ENCODE measurements around the gene ZBTB48. TPM values are rescaled to one million over a fixed set of nuclear protein-coding genes. Genes with fewer than 3 reads are reported as not detected.

The ZBTB48 gene
- total and polyA plus RNA-seq, 4 donors, result 8.3 to 18.1 (median 13.1) TPM

- Histone ChIP-seq H3K9me3 (ENCODE audit: control insufficient read depth in 4 of 4, low read length in 3 of 4) (no peaks in the 10 kb centered on the region), H3K27me3 (ENCODE audit: control insufficient read depth in 4 of 4, insufficient read depth in 4 of 4, low read length in 3 of 4) (no peaks in the 10 kb centered on the region), H3K36me3 (ENCODE audit: control insufficient read depth in 4 of 4, insufficient read depth in 3 of 4, low read depth in 1 of 4, low read length in 3 of 4) (peaks cover 10 to 50% (median 31%) of the 10 kb centered on the region in 4 donors), H3K4me3 (ENCODE audit: low read depth in 1 of 3, low read length in 3 of 3) (no peak overlapping the region), H3K9ac (ENCODE audit: low read depth in 1 of 2, low read length in 2 of 2) (no peak overlapping the region), H3K4me1 (ENCODE audit: control insufficient read depth in 4 of 4, insufficient read depth in 4 of 4, low read length in 3 of 4) (no peaks in the 10 kb centered on the region), H3K27ac (ENCODE audit: low read depth in 1 of 2, low read length in 2 of 2) (no peak overlapping the region)
- 79% methylated on average over 4 of the region's 4 CpGs for WGBS
- DNase-seq (ENCODE audit: low spot score), result no peak
- TF ChIP-seq EGR1 (IDR thresholded peaks at IDR 0.05; ENCODE audit: low read depth in 2 of 2), result no peak
- no peak for TF ChIP-seq JUND (IDR thresholded peaks at IDR 0.05)
- TF ChIP-seq RAD21 (IDR thresholded peaks at IDR 0.05), result peak in 1 of 2 donors; percentile 11
- TF ChIP-seq ATF3 (IDR thresholded peaks at IDR 0.05), result no peak
- TF ChIP-seq CTCF (IDR thresholded peaks at IDR 0.05; ENCODE audit: low read depth, low read length, missing input control), result no peak
- no peak for TF ChIP-seq FOXA2 (IDR thresholded peaks at IDR 0.05)
- TF ChIP-seq NR2F2 (IDR thresholded peaks at IDR 0.05), result no peak
- no peak for TF ChIP-seq ZBTB33 (IDR thresholded peaks at IDR 0.05)
Observed at GRCh38 chr1:6547301-6547700, 32.5 kb upstream of the ZBTB48 start.

- WGBS, result under 1% methylated on average over 87 of the region's 87 CpGs
- Histone ChIP-seq H3K27me3 (ENCODE audit: control insufficient read depth in 4 of 4, insufficient read depth in 4 of 4, low read length in 3 of 4) (no peaks in the 10 kb centered on the region), H3K4me1 (ENCODE audit: control insufficient read depth in 4 of 4, insufficient read depth in 4 of 4, low read length in 3 of 4) (peaks cover 4 to 17% (median 11%) of the 10 kb centered on the region in 4 donors), H3K4me3 (ENCODE audit: low read depth in 1 of 3, low read length in 3 of 3) (peak within 1 kb of the TSS; percentile 89 to 97 (median 95)), H3K27ac (ENCODE audit: low read depth in 1 of 2, low read length in 2 of 2) (peak within 1 kb of the TSS; percentile 57 to 64), H3K36me3 (ENCODE audit: control insufficient read depth in 4 of 4, insufficient read depth in 3 of 4, low read depth in 1 of 4, low read length in 3 of 4) (peaks cover 2 to 10% (median 6%) of the 10 kb centered on the region in 4 donors), H3K9me3 (ENCODE audit: control insufficient read depth in 4 of 4, low read length in 3 of 4) (no peaks in the 10 kb centered on the region), H3K9ac (ENCODE audit: low read depth in 1 of 2, low read length in 2 of 2) (peak within 1 kb of the TSS; percentile 77 to 88)
- peak; percentile 94 for DNase-seq (ENCODE audit: low spot score)
- peak; percentile 99 for TF ChIP-seq ZBTB33 (IDR thresholded peaks at IDR 0.05)
- peak; percentile 97 for TF ChIP-seq YY1 (IDR thresholded peaks at IDR 0.05)
- TF ChIP-seq TAF1 (conservative IDR thresholded peaks at IDR 0.05), result no peak
- peak; percentile 45 for TF ChIP-seq FOXA1 (IDR thresholded peaks at IDR 0.05)
- TF ChIP-seq SP1 (IDR thresholded peaks at IDR 0.05), result peak; percentile 9
- no peak for TF ChIP-seq JUND (IDR thresholded peaks at IDR 0.05)
- TF ChIP-seq GABPA (IDR thresholded peaks at IDR 0.05 in 1 of 2, conservative IDR thresholded peaks at IDR 0.05 in 1 of 2), result peak in 1 of 2 donors; percentile 57
- peak; percentile 15 for TF ChIP-seq MAX (IDR thresholded peaks at IDR 0.05)
- peak; percentile 96 for TF ChIP-seq CTCF (IDR thresholded peaks at IDR 0.05; ENCODE audit: low read depth, low read length, missing input control)
- TF ChIP-seq ATF3 (IDR thresholded peaks at IDR 0.05), result no peak
- no peak for TF ChIP-seq HNF4G (IDR thresholded peaks at IDR 0.05)
- TF ChIP-seq FOXA2 (IDR thresholded peaks at IDR 0.05), result peak; percentile 19
- peak in 1 of 2 donors; percentile 6 for TF ChIP-seq RXRA (IDR thresholded peaks at IDR 0.05)
- TF ChIP-seq REST (IDR thresholded peaks at IDR 0.05), result peak; percentile 45
Observed at GRCh38 chr1:6554031-6554906, 25.5 kb upstream of the ZBTB48 start, which contains the start of gene NOL9. TSS of gene NOL9 (minus strand) at chr1:6554513. CDS start at chr1:6554502, 11 bp downstream.
